GM21367 (cell line): ENCODE measurements around the gene INF2.
"Not testable (repeated sequence)": the region's sequence is repeated elsewhere in the genome, so short reads cannot be mapped to it uniquely, and the experiment has no call there.

Experiments used
- ATAC-seq: cut with Tn5 transposase; IDR thresholded peaks from one replicate; pipeline ENCODE4 v1.9.1; 2021; ENCODE audit not compliant: unreplicated experiment

Gene INF2

DNA sequence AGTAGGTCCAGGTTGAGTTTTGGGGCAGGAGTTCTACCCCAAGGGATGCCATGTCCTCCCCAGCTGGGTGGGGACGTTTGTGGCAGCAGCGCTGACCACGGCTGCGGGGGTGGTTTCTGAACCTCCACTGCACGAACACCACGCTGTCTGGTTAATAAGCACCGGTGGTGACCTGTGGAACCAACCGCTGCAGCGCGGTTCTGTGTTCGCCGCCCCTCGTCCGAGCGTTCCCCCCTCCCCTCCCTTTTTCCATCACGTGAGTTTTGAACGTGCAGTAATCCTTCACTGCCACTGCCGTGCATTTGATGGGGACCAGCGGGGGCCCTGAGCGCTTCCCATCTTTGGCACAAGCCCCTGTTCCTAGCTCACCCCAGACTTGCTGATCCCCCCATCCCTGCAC lies 28.2 kb downstream of the INF2 start:
- ATAC-seq: no peak

DNA sequence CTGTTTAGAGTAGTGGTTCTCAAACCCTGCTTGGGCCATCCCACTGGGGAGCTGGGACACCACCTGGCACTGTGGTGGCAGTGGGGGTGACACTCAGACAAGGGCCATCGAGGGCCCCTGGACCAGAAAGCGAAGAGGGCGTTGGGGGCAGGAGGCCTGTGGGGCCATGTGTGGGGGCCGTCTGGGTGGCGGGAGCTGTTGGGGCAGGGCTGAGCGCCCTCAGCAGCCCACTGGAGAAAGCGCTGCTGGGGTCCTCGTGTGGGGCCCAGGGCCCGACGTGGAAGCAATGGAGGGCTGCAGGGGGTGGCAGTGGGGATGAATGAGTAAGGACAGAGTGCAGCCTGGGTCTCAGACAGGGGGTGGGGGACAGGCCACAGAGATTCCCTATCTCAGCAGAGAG lies 28.7 kb downstream of the INF2 start:
- ATAC-seq: no peak

- no peak for ATAC-seq
Observed at GRCh38 chr14:104718871-104719270, 29.5 kb downstream of the INF2 start.

GRCh38 chr14:104719343-104719742 lies 29.9 kb downstream of the INF2 start:
- no peak for ATAC-seq

- no peak for ATAC-seq
Observed at GRCh38 chr14:104721505-104722431, 32.4 kb downstream of the INF2 start.

- ATAC-seq: no peak
Observed at GRCh38 chr14:104722938-104723650, 33.7 kb downstream of the INF2 start.

GRCh38 chr14:104723651-104724406 lies 34.4 kb downstream of the INF2 start, which contains the start of gene ADSS1:
TSS of gene ADSS1 (plus strand) at chr14:104724229. CDS start at chr14:104724271, 42 bp downstream.
- ATAC-seq: no peak

DNA sequence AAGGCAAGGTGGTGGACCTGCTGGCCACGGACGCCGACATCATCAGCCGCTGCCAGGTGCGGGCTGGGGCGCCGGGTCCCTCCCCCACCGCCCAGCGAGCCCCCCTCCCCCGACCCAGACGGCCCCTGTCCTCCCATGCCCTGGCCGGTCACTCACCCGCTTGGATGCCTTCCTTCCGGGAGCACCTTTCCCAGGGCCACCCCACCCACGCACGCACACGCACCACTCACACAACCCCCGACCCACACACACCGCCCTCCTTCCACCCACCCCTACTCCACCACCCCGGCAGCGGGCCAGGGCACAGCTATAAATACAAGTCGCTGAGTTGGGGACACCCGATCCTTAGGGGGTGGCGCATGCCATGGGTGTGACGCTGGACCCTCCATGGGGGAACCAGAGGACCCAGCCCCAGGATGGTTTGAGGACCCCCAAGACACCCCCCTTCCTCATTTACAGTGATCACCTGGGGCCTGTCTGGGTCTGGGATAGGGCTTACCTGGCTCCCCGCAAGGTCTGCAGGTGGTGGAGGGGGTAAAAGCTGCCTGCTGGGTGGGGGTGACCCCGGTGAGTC lies 35.1 kb downstream of the INF2 start:
- ATAC-seq: no peak

DNA sequence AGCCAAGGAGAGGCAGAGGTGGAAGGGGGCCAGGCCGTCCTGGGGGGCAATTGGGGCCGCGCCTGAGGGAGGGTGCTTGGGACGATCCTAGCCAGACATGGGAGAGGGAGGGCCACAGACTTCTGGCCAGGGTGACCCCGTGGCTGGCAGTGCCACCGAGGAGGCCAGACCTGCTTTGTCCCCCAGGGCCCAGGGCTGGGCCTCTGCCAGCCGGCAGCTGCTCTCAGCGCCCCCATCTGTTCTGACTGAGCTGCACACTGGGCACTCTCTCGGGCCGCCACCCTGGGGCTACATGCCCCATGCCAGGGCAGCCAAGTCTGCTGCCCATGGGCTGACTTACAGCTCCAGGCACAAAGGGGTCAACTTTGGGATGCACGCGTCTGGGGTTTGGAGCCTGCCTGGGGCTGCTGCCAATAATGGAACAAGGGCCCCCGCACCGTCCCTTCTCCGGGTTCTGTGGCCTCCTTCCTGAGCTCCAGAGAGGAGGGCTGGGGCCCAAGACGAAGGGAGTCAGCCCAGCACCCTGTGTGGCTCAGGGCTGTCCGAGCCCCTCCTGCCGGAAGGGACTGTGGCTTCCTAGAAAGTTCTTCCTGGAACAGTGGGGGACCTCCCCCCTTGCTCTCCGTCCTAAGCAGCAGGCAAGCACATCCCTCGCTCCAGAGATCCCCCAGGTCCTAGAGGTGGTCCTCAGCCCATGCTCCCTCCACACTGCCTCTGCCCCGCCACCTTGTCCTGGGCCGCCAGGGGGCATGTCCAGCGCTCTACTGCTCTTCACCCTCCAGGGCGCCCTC lies 35.8 kb downstream of the INF2 start:
- no peak for ATAC-seq

DNA sequence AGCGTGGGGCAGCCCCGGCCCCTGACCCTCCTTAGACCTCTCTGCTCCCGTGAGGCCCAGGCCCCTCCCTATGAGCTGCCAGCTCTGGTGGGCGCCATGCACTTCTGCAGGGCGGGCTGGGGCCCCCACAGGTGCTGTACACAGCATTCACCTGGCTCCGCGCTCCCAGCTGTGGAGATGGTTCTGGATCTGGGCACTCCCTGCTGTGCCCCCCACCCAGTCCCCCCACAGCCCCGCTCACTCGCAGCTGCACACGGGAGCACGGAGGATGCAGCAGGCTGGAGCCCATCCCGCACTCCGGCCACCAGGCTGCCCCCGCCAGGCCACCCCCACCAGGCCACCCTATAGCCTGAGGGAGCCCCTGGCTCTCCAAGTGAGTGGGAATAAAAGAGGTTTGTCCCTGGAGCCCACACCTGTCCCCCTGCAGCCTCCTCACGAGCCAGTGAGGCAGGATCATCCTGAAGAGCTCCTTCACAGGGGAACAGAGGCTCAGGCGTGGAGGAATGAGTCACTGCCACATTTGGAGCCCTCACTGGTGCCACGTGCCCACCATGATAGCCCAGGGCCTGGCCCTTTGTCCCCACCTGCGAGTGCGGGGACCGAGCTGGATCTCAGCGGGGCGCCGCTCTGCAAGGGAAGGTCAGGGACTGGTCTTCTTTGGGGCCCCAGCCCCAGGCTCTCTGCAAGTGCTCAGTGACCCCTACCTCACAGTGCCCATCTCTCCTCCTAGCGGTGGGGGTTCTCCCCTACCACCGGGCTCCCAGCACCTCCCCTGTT lies 36.5 kb downstream of the INF2 start:
- no peak for ATAC-seq

- ATAC-seq: no peak
Observed at GRCh38 chr14:104726600-104727451, 37.4 kb downstream of the INF2 start.

GRCh38 chr14:104728631-104729030 lies 39.2 kb downstream of the INF2 start:
- ATAC-seq: no peak

DNA sequence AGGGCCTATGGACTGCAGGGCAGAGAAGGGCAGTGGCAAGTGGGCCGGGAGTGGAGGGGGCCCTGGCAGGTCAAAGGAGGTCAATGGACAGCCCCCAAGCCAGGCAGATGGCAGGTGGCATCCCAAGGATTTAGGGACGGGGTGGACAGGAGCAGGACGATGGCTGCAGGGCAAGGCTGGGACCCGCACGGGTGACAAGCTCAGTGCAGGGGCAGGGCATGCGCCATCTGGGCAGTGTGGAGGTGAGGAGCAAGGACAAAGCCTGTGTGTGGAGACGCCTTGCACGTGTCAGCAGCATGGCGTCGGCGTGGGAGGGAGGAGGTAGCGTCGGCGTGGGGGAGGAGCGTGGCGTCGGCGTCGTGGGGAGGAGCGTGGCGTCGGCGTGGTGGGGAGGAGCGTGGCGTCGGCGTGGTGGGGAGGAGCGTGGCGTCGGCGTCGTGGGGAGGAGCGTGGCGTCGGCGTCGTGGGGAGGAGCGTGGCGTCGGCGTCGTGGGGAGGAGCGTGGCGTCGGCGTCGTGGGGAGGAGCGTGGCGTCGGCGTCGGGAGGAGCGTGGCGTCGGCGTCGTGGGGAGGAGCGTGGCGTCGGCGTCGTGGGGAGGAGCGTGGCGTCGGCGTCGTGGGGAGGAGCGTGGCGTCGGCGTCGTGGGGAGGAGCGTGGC lies 39.9 kb downstream of the INF2 start:
- not testable (repeated sequence) for ATAC-seq

DNA sequence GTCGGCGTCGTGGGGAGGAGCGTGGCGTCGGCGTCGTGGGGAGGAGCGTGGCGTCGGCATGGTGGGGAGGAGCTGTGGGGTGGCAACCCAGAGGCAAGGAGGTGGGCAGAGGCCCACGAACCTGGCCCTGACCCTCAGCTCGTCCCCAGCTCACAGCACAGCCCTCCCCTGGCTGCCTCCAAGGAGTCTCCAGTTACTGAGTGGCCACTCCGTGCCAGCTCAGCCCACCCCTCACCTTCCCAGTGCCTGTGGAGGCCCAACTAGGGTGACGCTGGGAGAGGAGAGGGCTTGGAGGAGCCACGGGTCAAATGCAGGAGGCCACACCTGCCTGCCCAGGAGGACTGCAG lies 40.4 kb downstream of the INF2 start:
- ATAC-seq: no peak

DNA sequence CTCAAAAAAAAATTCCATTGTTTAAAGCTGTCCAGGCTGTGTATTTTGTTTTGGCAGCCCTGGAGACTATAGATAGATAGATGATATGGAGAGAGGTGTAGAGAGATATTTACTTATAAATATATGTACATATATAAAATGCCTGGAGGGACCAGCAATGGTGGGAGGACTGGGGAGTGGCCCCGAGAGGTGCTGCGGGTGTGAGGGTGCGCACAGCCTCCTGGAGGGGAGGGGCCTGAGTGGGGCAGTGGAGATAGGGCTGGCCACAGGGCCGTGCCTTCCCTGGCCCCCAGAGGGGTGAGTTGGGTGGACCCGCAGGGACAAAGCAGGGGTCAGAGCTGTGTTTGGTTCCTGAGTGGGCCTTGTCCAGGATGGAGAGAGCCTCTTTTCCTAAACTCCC lies 41.1 kb downstream of the INF2 start:
- no peak for ATAC-seq

GRCh38 chr14:104731320-104732294 lies 42.2 kb downstream of the INF2 start:
- no peak for ATAC-seq

GRCh38 chr14:104732355-104732804 lies 43.0 kb downstream of the INF2 start:
- no peak for ATAC-seq
